Neural cell (in vitro differentiated cells): Measurements from ENCODE around the gene AGFG2. TPM values are rescaled to one million over a fixed set of nuclear protein-coding genes. Genes with fewer than 3 reads are reported as not detected.
"Not testable (repeated sequence)": the region's sequence is repeated elsewhere in the genome, so short reads cannot be mapped to it uniquely, and the experiment has no call there.

ENCODE experiments used
- H2AFZ ChIP-seq: fragments of 200-600, 300-800 bp; sonication (generic), shearing (Covaris generic); 2 replicates; pipeline ENCODE4 v1.6.0; 2014; ENCODE audit warnings: low read depth, mild to moderate bottlenecking, antibody characterized with exemption, low read length, moderate library complexity
- H3F3A ChIP-seq: fragments of 200-600 bp; shearing (Covaris generic); 2 replicates; pipeline ENCODE4 v1.6.1; 2016; ENCODE audit warnings: mild to moderate bottlenecking, moderate library complexity, mixed read lengths, antibody characterized with exemption, low read length; ENCODE audit not compliant: insufficient read depth, poor library complexity, severe bottlenecking
- H3K27ac ChIP-seq: fragments of 200-600, 300-800 bp; sonication (generic), shearing (Covaris generic); 2 replicates; pipeline ENCODE4 v1.5.1; 2014; ENCODE audit warnings: mild to moderate bottlenecking, low read length, moderate library complexity
- H3K27me3 ChIP-seq: fragments of 300-800, 200-600 bp; sonication (generic), shearing (Covaris generic); 2 replicates; pipeline ENCODE4 v1.6.0; 2014; ENCODE audit warnings: mild to moderate bottlenecking, low read depth, low read length, moderate library complexity; ENCODE audit not compliant: insufficient read depth
- H3K36me3 ChIP-seq: fragments of 300-800, 200-600 bp; sonication (generic), shearing (Covaris generic); 2 replicates; pipeline ENCODE4 v1.5.1; 2014; ENCODE audit warnings: mild to moderate bottlenecking, antibody characterized with exemption, low read length, moderate library complexity; ENCODE audit not compliant: insufficient read depth
- H3K4me2 ChIP-seq: fragments of 300-800, 200-600 bp; sonication (generic), shearing (Covaris generic); 2 replicates; pipeline ENCODE4 v1.6.0; 2014; ENCODE audit warnings: mild to moderate bottlenecking, low read length
- H3K4me3 ChIP-seq: fragments of 300-800, 200-600 bp; sonication (generic), shearing (Covaris generic); 2 replicates; pipeline ENCODE4 v1.5.1; 2014; ENCODE audit warnings: mild to moderate bottlenecking, low read length, moderate library complexity
- H3K79me2 ChIP-seq: fragments of 200-600 bp; shearing (Covaris generic); replicated peaks from 2 replicates; pipeline ENCODE4 v1.6.0; 2014; ENCODE audit warnings: mild to moderate bottlenecking, low read length, moderate library complexity; ENCODE audit not compliant: insufficient read depth
- H3K9ac ChIP-seq: fragments of 300-800, 200-600 bp; sonication (generic), shearing (Covaris generic); 2 replicates; pipeline ENCODE4 v1.6.1; 2016; ENCODE audit warnings: mild to moderate bottlenecking, low read length, mixed read lengths
- H3K9me2 ChIP-seq: fragments of 200-600 bp; shearing (Covaris generic); 2 replicates; pipeline ENCODE4 v1.6.1; 2016; ENCODE audit warnings: mild to moderate bottlenecking, low read length, mixed read lengths; ENCODE audit not compliant: insufficient read depth
- H3K9me3 ChIP-seq: fragments of 200-600, 300-800 bp; sonication (generic), shearing (Covaris generic); 2 replicates; pipeline ENCODE4 v1.6.1; 2016; ENCODE audit warnings: mild to moderate bottlenecking, mixed run types, low read length, moderate library complexity, mixed read lengths
- H4K20me1 ChIP-seq: fragments of 200-600 bp; shearing (Covaris generic); 2 replicates; pipeline ENCODE4 v1.6.1; 2016; ENCODE audit warnings: mild to moderate bottlenecking, mixed run types; ENCODE audit not compliant: insufficient read depth
- CTCF ChIP-seq: fragments of 450-650 bp; IDR thresholded peaks from 2 replicates; pipeline ENCODE4 v1.5.1; 2014; ENCODE audit warnings: antibody characterized with exemption, mild to moderate bottlenecking, moderate library complexity; ENCODE audit not compliant: poor library complexity, severe bottlenecking
- EP300 ChIP-seq: fragments of 450-650 bp; conservative IDR thresholded peaks from 2 replicates; pipeline ENCODE4 v1.6.1; 2014; ENCODE audit warnings: antibody characterized with exemption, mild to moderate bottlenecking, moderate library complexity; ENCODE audit not compliant: poor library complexity, severe bottlenecking
- EZH2 ChIP-seq: fragments of 200-600, 300-800 bp; shearing (Covaris generic), sonication (generic); IDR thresholded peaks from 2 replicates; pipeline ENCODE4 v1.6.1; 2014; ENCODE audit warnings: antibody characterized with exemption, low read length, borderline replicate concordance, mild to moderate bottlenecking; ENCODE audit not compliant: insufficient read depth, poor library complexity, severe bottlenecking
- MXI1 ChIP-seq: fragments of 450-650 bp; conservative IDR thresholded peaks from 2 replicates; pipeline ENCODE4 v1.6.1; 2014; ENCODE audit warnings: antibody characterized with exemption, mild to moderate bottlenecking; ENCODE audit not compliant: poor library complexity, severe bottlenecking
- POLR2AphosphoS5 ChIP-seq: IDR thresholded peaks from 2 replicates; pipeline ENCODE4 v1.6.1; 2012
- RAD21 ChIP-seq: fragments of 450-650 bp; conservative IDR thresholded peaks from 2 replicates; pipeline ENCODE4 v1.6.1; 2014; ENCODE audit warnings: antibody characterized with exemption, mild to moderate bottlenecking, moderate library complexity
- REST ChIP-seq: IDR thresholded peaks from 2 replicates; pipeline ENCODE4 v1.6.1; 2012; ENCODE audit warnings: borderline replicate concordance
- SMC3 ChIP-seq: fragments of 450-650 bp; conservative IDR thresholded peaks from 2 replicates; pipeline ENCODE4 v1.6.1; 2014; ENCODE audit warnings: antibody characterized with exemption, mild to moderate bottlenecking, moderate library complexity; ENCODE audit not compliant: poor library complexity
- TAF1 ChIP-seq: IDR thresholded peaks from 2 replicates; pipeline ENCODE4 v1.6.1; 2012; ENCODE audit warnings: low read depth
- polyA plus RNA-seq: library from polyadenylated mRNA; depleted of rRNA; stranded (reverse); fragments of >200 nt; gene quantifications from 2 replicates; pipeline ENCODE4 v1.2.3, GENCODE V29; 2014

The AGFG2 gene
- polyA plus RNA-seq, 1 donor from 2014 or later = 3.4 TPM

- not testable (repeated sequence) for H3K36me3 ChIP-seq
Measured at GRCh38 chr7:100548446-100548845, 9.4 kb downstream of the AGFG2 start.

GRCh38 chr7:100552532-100552931 lies 13.5 kb downstream of the AGFG2 start:
- Histone ChIP-seq H3K79me2 (no peaks in the 10 kb centered on the region), H3K27ac (no peak overlapping the region), H3F3A (no peaks in the 10 kb centered on the region), H2AFZ (no peak overlapping the region), H3K4me3 (no peak overlapping the region), H3K27me3 (no peaks in the 10 kb centered on the region), H4K20me1 (no peaks in the 10 kb centered on the region), H3K4me2 (no peak overlapping the region), H3K9me2 (no peaks in the 10 kb centered on the region), H3K9ac (no peak overlapping the region), H3K9me3 (no peaks in the 10 kb centered on the region), H3K36me3 (no peaks in the 10 kb centered on the region)
- no peak for TF ChIP-seq RAD21
- no peak for TF ChIP-seq CTCF
- no peak for TF ChIP-seq MXI1

More at GRCh38 chr7:100548446-100548845, 9.4 kb downstream of the AGFG2 start:
- H3K4me3 ChIP-seq, H3K9me3 ChIP-seq, H3K27ac ChIP-seq, H3K9ac ChIP-seq, H3F3A ChIP-seq, H3K4me2 ChIP-seq, H3K27me3 ChIP-seq, H4K20me1 ChIP-seq, H2AFZ ChIP-seq, H3K79me2 ChIP-seq, H3K9me2 ChIP-seq: not testable (repeated sequence)

GRCh38 chr7:100553032-100553431 lies 14.0 kb downstream of the AGFG2 start:
- no peaks in the 10 kb centered on the region for H4K20me1 ChIP-seq
- no peak overlapping the region for H3K27ac ChIP-seq
- TF ChIP-seq TAF1 (no peak), EZH2 (no peak), MXI1 (no peak)
- H3K9me2 ChIP-seq = no peaks in the 10 kb centered on the region
- no peaks in the 10 kb centered on the region for H3K36me3 ChIP-seq
- H3K4me3 ChIP-seq = no peak overlapping the region
- H3K79me2 ChIP-seq = no peaks in the 10 kb centered on the region
- H2AFZ ChIP-seq = no peak overlapping the region
- H3K27me3 ChIP-seq = no peaks in the 10 kb centered on the region
- no peaks in the 10 kb centered on the region for H3K9me3 ChIP-seq
- no peak overlapping the region for H3K9ac ChIP-seq
- H3K4me2 ChIP-seq = no peak overlapping the region
- H3F3A ChIP-seq = no peaks in the 10 kb centered on the region

GRCh38 chr7:100555701-100556100 lies 16.7 kb downstream of the AGFG2 start:
- Histone ChIP-seq H3K9me3 (no peaks in the 10 kb centered on the region), H3K36me3 (no peaks in the 10 kb centered on the region), H3K4me2 (no peak overlapping the region), H3K27ac (no peak overlapping the region), H3K79me2 (no peaks in the 10 kb centered on the region), H3F3A (no peaks in the 10 kb centered on the region), H3K9me2 (no peaks in the 10 kb centered on the region), H2AFZ (no peak overlapping the region), H3K4me3 (no peak overlapping the region), H3K27me3 (no peaks in the 10 kb centered on the region), H3K9ac (no peak overlapping the region), H4K20me1 (no peaks in the 10 kb centered on the region)
- TF ChIP-seq POLR2AphosphoS5 (no peak), EP300 (no peak), SMC3 (no peak), CTCF (no peak), TAF1 (no peak), EZH2 (no peak), REST (no peak), RAD21 (no peak), MXI1 (no peak)
